H1 (cell line): ENCODE measurements around the gene POLR2A. TPM values are rescaled to one million over a fixed set of nuclear protein-coding genes. Genes with fewer than 3 reads are reported as not detected.

Experiments used
- RAD21 ChIP-seq, 2 experiments: IDR thresholded peaks in 1 of 2; conservative IDR thresholded peaks in 1 of 2; 2 replicates each; pipeline ENCODE4 v1.6.1; 2011; ENCODE audit warnings: low read depth in 2 of 2, low read length in 2 of 2, improper control_type of control experiment in 1 of 2, inconsistent platforms in 1 of 2, mild to moderate bottlenecking in 1 of 2, moderate library complexity in 1 of 2
- RNF2 ChIP-seq: fragments of 200-900, 300-1000 bp; sonication (generic); IDR thresholded peaks from 2 replicates; pipeline ENCODE4 v1.7.1; 2016; ENCODE audit warnings: borderline replicate concordance, low read depth, mild to moderate bottlenecking, antibody characterized with exemption, low read length; ENCODE audit not compliant: poor library complexity, severe bottlenecking; ENCODE audit errors: missing control alignments
- YY1 ChIP-seq: IDR thresholded peaks from 2 replicates; pipeline ENCODE4 v1.6.1; 2011; ENCODE audit warnings: low read depth, mild to moderate bottlenecking, low read length
- polyA plus RNA-seq, 7 experiments: library from polyadenylated mRNA; depleted of rRNA in 3 of 7; stranded (reverse) in 5 of 7; unstranded in 2 of 7; fragments of >200 nt in 5 of 7; fragments of 200-250 nt in 2 of 7; gene quantifications; 1 replicate in 5 of 7; 2 replicates in 1 of 7; 4 replicates in 1 of 7; pipeline versions ENCODE4 v1.2.1 to v1.2.3, GENCODE V29; 2011 to 2013; ENCODE audit warnings: missing spikeins in 2 of 7, mixed read lengths in 2 of 7
- total RNA-seq: library from RNA; stranded (reverse); fragmentation: NEBNext Ultra II Directional; extraction: Animal tissue kit (Norgen Biotek cat#: 25700); gene quantifications from 2 replicates; pipeline ENCODE4 v1.2.1, GENCODE V29; 2021
- TF ChIP-seq, protein P1 (sequence below): IDR thresholded peaks from 2 replicates; pipeline ENCODE4 v1.6.1; 2012; ENCODE audit warnings: low read length, inconsistent platforms

POLR2A gene
- total and polyA plus RNA-seq, 2 of the 8 experiments (the other 6 are each of a cell fraction or from before 2014, with no cell fraction given): 26.8 to 150 TPM

DNA sequence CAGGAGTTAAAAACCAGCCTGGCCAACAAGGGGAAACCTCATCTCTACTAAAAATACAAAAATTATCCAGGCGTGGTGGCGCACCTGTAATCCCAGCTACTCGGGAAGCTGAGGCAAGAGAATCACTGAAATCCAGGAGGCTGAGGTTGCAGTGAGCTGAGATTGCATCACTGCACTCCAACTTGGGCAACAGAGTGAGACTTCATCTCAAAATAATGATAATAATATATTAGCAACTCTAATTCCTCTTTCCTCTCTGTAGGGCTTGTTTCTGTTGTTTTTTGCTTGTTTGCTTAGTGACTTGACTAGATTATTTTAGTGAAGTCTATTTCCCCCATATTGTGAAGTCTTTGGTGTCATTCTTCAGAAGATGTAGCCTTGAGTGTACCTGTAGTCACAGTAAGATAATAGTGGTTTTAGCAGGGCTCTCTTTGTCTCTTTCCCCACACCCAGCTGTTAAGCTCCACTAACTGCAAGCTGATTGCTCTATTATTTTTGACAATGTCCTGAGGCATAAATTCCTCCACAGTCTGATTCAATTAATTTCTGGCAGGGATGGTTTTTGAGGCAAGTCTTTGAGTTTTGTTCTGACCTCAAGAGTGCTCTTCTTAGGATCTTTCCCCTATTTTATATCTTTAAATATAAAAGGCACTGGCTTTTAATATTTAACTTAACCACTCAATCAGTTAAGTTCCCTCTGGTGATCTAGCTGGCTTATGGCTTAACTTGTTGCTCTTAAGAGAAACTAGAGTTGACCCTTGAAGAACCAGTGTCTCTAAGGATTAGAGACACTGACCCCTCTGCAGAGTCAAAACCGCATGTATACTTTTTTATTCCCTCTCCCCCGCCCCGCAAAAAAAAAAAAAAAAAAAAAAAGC lies 46.1 kb downstream of the POLR2A start (continued):
- TF ChIP-seq RAD21 (IDR thresholded peaks at IDR 0.05 in 1 of 2, conservative IDR thresholded peaks at IDR 0.05 in 1 of 2; ENCODE audit: low read depth in 2 of 2, low read length in 2 of 2) (no peak), RNF2 (no peak), YY1 (no peak)
- TF ChIP-seq, protein P1, sequence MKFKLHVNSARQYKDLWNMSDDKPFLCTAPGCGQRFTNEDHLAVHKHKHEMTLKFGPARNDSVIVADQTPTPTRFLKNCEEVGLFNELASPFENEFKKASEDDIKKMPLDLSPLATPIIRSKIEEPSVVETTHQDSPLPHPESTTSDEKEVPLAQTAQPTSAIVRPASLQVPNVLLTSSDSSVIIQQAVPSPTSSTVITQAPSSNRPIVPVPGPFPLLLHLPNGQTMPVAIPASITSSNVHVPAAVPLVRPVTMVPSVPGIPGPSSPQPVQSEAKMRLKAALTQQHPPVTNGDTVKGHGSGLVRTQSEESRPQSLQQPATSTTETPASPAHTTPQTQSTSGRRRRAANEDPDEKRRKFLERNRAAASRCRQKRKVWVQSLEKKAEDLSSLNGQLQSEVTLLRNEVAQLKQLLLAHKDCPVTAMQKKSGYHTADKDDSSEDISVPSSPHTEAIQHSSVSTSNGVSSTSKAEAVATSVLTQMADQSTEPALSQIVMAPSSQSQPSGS: no peak
